ENCODE results near the gene CTNNA3. TPM values are rescaled to one million over a fixed set of nuclear protein-coding genes. Genes with fewer than 3 reads are reported as not detected.

The CTNNA3 gene
- polyA plus RNA-seq, 1 experiment: not detected

GRCh38 chr10:66519616-66520015 is 1176.4 kb downstream of the CTNNA3 start:
- Histone ChIP-seq H3K4me3 (ENCODE audit: low read depth, low read length) (no peak overlapping the region), H3K27me3 (ENCODE audit: control insufficient read depth, insufficient read depth, low read length) (no peaks in the 10 kb centered on the region), H3K36me3 (ENCODE audit: control insufficient read depth, insufficient read depth, low read length) (no peaks in the 10 kb centered on the region)
- DNase-seq (ENCODE audit: low read depth): no peak
- TF ChIP-seq CTCF (IDR thresholded peaks at IDR 0.05; ENCODE audit: insufficient read depth, low read depth, low read length): no peak
- ChIA-PET CTCF (no interaction called here), POLR2A (no interaction called here)

DNA sequence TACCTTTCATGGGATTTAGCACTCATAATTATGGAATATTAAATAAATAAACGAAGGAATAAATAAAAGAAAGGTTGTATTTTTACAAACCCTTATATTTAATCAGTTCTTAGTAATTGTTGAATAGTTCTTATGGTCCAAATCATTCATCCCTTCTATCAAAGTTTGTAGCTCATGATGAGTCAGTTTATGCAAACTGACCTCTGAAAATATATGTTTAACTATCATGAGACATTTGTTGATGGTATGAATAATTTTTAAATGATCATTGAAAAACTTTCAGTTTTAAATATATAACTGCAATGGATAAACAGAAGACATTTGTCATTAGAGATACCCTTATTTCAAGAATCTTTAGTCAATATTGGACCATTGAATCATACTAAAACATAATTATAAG is 1181.3 kb downstream of the CTNNA3 start:
- H3K4me3 ChIP-seq (ENCODE audit: low read depth, low read length): no peak overlapping the region
- CTCF ChIA-PET: no interaction called here
- DNase-seq (ENCODE audit: low read depth): no peak
- POLR2A ChIA-PET: no interaction called here
- no peaks in the 10 kb centered on the region for H3K36me3 ChIP-seq (ENCODE audit: control insufficient read depth, insufficient read depth, low read length)
- TF ChIP-seq CTCF (IDR thresholded peaks at IDR 0.05; ENCODE audit: insufficient read depth, low read depth, low read length): no peak
- H3K27me3 ChIP-seq (ENCODE audit: control insufficient read depth, insufficient read depth, low read length): no peaks in the 10 kb centered on the region

- POLR2A ChIA-PET: no interaction called here
- H3K4me3 ChIP-seq (ENCODE audit: low read depth, low read length): no peak overlapping the region
Observed at GRCh38 chr10:66513504-66513903, 1182.5 kb downstream of the CTNNA3 start.

GRCh38 chr10:66505003-66505657 is 1190.9 kb downstream of the CTNNA3 start:
- H3K4me3 ChIP-seq (ENCODE audit: low read depth, low read length): no peak overlapping the region
- ChIA-PET CTCF (no interaction called here), POLR2A (no interaction called here)
- no peak for TF ChIP-seq CTCF (IDR thresholded peaks at IDR 0.05; ENCODE audit: insufficient read depth, low read depth, low read length)
- no peaks in the 10 kb centered on the region for H3K36me3 ChIP-seq (ENCODE audit: control insufficient read depth, insufficient read depth, low read length)
- no peak for DNase-seq (ENCODE audit: low read depth)
- H3K27me3 ChIP-seq (ENCODE audit: control insufficient read depth, insufficient read depth, low read length): no peaks in the 10 kb centered on the region

More at GRCh38 chr10:66513504-66513903, 1182.5 kb downstream of the CTNNA3 start:
- DNase-seq (ENCODE audit: low read depth): no peak
- Histone ChIP-seq H3K36me3 (ENCODE audit: control insufficient read depth, insufficient read depth, low read length) (no peaks in the 10 kb centered on the region), H3K27me3 (ENCODE audit: control insufficient read depth, insufficient read depth, low read length) (no peaks in the 10 kb centered on the region)
- TF ChIP-seq CTCF (IDR thresholded peaks at IDR 0.05; ENCODE audit: insufficient read depth, low read depth, low read length): no peak
- CTCF ChIA-PET: no interaction called here

GRCh38 chr10:66501356-66501755 is 1194.6 kb downstream of the CTNNA3 start:
- DNase-seq (ENCODE audit: low read depth): no peak
- Histone ChIP-seq H3K4me3 (ENCODE audit: low read depth, low read length) (no peak overlapping the region), H3K27me3 (ENCODE audit: control insufficient read depth, insufficient read depth, low read length) (no peaks in the 10 kb centered on the region), H3K36me3 (ENCODE audit: control insufficient read depth, insufficient read depth, low read length) (no peaks in the 10 kb centered on the region)
- ChIA-PET POLR2A (no interaction called here), CTCF (no interaction called here)
- no peak for TF ChIP-seq CTCF (IDR thresholded peaks at IDR 0.05; ENCODE audit: insufficient read depth, low read depth, low read length)

Measured in BJ (cell line).